ENCODE measurements around the gene GLO1.
"Not testable (repeated sequence)": the region's sequence is repeated elsewhere in the genome, so short reads cannot be mapped to it uniquely, and the experiment has no call there.

The GLO1 gene

DNA sequence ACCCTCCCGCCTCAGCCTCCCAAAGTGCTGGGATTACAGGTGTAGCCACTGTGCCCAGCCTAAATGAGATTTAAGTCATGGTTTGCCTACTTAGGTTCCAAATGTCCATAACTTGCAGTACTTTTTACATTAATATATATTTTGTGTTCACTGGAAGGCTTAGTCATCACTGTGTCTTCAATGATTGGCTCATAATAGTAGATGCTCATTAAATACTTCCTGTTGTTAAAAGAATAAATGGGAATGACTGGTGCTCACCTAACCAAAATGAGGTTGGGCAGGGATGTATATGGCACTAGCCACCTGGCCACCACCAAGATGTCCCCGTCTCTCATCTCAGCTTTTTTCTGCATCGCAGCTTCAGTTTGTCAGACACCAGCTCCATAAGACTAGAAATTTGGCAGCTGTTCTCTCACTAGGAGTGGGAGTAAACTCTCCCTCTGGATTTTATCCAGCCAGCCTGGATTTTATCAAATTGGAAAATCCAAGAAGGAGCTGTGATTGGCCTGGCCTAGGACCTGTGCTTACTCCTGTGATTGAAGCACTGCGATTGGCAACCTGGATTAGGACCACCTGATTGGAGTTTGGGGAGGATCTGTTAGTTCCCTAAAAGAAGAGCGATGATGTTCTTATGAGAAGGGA lies 1.1 kb upstream of the GLO1 start:
- no peak for DNase-seq

DNA sequence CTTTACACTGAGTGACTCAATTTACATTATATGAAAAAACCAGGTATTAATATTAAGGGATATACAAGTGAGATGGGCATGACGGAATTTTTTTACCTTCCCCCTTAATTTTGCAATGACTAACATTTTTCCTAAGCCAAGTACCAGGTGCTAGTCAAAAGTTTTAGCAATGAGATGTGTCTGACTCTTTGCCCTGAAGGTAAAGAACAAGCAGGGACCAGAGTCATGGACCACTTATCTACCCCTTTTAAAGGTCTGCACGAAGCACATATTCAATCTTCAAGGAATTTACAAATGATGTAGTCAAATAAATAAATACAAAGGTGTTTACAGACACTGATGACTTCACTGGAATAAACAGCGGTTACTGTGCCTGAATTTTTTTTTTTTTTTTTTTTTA lies 1.4 kb downstream of the GLO1 start:
- DNase-seq, result no peak

DNA sequence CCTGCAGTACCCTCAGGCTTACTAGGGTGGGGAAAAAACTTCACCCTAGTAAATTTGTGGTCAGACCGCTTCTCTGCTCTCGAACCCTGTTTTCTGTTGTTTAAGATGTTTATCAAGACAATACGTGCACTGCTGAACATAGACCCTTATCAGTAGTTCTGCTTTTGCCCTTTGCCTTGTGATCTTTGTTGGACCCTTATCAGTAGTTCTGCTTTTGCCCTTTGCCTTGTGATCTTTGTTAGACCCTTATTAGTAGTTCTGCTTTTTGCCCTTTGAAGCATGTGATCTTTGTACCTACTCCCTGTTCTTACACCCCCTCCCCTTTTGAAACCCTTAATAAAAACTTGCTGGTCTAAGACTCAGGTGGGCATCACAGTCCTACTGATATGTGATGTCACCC lies 3.2 kb downstream of the GLO1 start:
- not testable (repeated sequence) for DNase-seq

DNA sequence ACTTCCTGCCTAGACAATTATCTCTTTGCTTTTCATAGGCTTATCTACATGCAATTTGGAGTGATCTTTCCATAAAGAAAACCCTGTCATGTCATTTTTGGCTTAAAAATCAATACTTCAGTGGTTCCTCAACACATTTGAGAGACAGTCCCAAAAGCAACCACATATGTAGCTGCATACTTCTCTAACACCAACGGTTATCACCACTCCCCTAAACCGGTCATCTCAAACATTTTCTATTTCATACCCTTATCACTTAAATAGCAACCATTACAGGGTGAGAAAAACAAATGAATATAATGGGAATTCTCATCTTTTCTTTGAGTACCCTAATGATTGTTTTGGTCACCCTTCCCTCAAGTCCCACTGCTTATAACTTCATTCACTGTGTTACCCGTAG lies 5.1 kb downstream of the GLO1 start:
- DNase-seq, result no peak

DNA sequence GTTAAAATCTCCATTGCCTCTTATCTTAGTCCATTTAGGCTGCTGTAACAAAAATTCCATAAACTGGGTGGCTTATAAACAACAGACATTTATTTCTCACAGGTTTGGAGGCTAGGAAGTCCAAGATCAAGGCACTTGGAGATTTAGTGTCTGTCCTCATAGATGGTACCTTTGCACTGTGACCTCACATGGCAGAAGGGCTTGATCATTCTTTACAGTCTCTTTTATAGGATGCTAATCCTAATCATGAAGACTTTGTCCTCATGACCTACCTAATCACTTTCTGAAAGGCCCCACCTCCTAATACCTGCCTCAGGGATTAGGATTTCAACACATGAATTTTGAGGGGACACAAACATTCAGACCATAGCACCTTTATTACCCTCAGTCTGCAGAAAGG lies 6.6 kb downstream of the GLO1 start:
- no peak for DNase-seq

DNA sequence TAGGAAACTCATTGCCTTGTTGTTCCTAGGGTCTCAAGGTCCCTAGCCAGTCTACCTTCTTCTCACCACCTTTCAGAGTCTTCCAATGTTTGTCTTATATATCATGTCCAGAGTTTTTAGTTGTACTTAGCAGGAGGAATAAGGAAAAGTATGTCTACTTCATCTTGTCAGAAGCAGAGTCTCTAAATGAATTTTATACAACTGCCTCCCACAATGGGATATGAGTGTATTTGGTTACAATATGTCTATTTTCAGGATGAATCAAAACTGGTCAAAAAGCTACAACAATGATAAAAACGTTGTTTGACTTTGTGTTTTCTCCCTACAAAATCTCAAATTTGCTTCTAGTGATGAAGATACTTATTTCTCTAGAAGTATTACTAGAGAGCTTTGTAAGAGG lies 7.0 kb downstream of the GLO1 start:
- DNase-seq, result no peak

DNA sequence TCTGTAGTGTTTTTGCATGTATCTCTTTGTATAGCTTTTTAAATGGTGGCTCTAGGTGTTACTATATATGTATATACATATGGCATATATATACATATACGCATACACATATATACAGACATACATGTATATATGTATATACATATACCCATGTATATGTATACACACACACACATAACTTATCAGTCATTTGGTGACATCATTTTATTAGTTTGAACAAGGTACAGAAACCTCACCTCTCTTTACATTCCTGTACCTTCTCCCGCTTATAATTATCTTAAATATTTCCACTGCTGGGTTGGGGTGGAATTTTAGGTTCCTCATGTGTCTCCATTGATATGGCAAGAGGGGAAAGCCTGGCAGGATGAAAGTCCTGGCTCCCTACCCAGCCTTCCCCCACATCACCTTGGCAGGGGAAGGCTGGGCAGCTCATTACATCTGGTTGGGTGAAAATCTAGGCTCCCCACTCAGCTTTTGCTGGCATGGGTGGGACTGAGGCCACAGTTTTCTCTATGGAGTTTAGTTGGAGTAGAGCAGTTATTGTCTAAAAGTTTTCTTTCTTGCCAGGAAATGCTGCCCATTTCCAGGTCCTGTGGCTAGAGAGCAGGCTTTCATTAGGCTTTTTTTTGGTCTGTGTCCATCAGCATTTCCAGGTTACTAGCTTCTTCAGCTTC lies 7.6 kb downstream of the GLO1 start:
- no peak for DNase-seq

DNA sequence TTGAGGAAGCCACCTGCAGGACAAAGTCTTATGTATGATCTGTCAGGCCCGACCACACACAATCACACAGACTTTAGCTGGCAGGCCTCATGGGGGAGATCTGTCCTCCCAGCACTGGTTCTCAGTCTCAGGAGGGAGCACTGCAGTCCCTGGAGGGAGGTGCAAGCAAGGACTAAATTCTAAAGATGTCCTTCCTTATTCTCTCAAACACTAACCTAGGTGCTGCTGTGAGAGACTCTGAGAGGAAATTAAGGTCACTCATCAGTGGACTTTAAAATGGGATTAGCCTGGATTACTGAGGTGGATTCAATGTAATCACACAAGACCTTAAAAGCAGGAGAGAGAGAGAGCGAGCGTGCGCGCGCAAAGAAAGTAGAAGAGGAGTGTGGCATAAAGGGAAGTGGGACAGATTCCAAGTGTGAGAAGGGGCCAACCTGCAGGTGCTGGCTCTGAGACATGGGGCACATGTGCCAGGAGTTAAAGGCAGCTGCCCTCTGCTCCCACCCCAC lies 14.3 kb downstream of the GLO1 start:
- no peak for DNase-seq

DNA sequence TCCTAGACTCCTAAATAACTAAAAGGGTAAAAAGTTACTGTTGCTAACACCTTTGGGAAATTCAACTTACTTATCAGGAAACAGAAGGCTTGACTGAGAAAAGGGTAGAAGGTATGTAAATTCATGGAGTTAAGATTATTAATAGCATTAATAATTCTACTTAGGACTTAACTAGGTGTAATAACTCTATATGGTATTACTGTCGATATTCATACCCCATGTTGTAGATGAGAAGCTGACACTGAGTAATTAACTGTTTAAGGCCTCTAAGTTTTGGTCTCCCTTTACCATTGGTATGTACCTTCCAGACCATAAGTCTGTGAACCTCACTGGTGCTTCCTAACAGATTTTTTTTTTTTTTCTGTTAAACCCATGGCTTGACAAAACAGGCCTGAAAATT lies 15.4 kb downstream of the GLO1 start:
- DNase-seq, result no peak

DNA sequence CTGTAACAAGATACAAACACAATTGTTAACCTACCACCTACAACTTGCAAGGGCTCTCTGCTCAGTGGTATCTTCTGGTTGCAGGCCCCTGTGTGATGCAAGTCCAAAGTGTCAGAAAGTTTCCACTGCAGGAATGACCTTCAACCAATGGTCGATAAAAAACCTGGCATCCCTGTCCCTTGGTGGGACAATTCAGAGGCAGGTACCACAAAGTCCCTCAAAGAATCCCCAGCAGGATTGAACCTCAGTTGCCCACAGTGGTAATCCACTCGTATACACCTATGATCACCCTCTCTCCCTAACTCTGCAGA lies 15.9 kb downstream of the GLO1 start:
- no peak for DNase-seq

DNA sequence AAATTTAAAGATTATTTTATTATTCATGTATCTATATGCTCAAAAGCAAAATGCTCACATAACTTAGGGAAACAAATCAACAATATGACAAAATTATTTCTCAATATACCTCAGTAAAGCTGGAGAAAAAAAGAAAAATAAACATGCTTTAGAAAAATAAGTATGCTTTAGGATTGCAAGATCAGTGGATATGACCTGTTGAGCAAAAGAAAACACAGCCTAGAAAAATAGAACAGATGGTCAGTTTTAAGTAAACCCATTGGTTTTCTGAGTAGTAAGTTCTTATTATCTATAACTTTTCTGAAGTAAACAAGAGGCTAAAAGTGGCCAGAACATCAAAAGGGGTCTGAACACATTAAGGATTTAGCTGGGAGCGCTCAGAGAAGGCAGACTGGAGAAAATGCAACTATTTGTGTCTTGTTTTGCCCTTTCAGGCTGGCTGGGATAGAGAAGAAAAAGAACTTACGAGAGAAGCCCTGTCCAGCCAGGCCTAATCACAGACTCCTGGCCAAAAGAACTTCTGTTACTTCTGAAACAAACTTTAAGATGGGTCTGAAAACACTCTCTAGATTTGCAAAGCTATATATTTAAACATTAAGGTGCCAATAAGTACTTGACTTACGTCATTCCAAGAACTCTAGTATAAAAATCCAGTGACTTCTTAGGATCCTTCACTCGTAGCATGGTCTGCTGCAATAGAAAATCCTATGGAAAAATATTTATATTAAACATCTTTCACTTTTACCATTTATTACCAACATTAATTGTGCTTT lies 16.5 kb downstream of the GLO1 start:
- DNase-seq, result no peak

DNA sequence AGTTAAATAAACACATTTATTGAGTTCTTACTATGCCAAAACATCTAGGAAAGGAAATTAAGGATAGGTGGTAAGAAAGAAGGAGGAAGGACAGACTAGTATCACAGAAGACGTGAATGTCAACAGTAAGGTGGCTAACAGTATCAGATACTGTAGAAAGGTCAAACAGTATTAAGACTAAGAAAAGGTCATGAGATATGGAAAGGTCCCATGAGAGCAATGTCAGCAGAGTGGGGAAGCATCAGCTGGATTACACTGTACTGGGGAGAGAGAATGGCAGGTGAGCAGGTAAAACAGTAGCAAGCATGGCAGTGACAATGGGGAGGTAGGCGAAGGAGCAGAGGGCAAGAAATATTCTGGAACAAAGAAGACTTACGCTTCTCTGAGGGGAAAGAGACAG lies 18.0 kb downstream of the GLO1 start:
- no peak for DNase-seq

DNA sequence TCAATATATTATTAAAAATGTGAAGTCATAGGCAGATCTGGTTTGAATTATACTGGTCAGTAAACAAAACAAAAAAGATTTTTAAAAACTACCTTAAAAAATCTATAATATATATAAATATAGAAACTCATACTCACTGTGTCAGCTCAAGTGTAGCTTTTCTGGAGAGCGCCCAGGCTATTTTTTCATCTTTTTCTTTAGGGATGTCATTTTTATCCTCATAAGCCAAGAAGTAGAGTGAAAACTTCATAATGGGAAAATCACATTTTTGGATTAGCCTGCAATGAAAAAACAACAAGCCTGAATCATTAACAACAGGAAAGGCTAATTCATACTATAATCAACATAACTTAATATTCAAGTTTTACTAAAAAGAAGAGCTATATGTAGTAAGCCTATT lies 18.7 kb downstream of the GLO1 start:
- DNase-seq, result no peak

DNA sequence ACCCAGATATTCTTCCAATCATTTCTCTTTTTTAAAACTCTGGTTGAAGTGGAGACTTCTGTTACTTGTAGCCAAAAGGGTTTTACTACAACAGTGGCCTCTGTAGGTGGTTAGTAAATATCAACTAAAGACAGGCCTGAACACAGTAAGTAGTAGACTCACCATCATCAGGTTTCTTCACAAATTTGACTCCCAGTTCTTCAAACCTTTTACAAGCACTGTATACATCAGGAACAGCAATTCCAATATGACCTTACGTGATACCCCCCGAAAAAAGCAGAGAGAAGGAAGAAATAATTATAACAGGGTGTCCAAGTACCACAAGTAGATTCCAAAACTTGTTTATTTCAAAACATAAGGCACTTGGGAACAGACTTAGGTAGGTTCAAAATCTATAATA lies 21.1 kb downstream of the GLO1 start:
- DNase-seq, result no peak

DNA sequence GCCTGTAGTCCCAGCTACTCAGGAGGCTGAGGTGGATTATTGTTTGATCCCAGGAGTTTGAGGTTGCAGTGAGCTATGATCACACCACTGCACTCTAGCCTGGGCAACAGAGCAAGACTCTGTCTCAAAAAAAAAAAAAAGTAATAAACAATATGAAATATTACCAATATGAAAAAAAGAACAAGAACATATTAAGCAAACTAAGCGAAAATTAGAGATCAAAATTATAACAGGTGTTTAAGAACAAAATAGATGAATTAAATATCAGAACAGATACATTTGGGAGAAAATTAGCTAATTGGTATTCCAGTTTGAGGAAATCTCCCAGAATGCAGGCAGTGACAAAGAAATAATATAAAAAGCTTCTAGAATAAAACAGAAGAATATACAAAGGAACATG lies 23.3 kb downstream of the GLO1 start:
- no peak for DNase-seq

DNA sequence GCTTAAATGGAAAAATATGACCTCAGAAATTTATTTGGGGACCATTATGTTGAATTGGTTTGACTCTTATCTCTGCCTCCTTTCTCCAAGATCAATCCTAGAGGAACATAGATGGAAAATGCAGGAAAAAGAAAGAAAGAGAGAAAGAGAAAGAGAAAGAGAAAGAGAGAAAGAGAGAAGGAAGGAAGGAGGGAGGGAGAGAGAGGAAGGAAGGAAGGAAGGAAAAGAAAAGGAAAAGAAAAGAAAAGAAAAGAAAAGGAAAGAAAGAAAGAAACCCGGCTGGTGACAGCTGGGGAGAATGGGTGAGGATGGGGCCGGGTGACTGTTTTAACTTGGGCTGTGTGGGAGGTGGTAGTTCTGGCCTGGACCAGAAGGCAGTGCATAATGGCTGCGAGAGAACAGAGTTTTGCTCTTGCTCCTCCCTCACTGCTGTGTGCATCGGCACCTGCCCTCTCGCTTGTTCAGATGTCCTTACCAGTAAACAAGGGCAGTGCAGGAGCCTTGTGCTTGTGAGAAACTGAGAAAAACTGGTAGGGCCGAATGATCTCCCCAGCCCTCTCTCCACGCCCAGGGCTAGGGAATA lies 24.7 kb downstream of the GLO1 start:
- no peak for DNase-seq

DNA sequence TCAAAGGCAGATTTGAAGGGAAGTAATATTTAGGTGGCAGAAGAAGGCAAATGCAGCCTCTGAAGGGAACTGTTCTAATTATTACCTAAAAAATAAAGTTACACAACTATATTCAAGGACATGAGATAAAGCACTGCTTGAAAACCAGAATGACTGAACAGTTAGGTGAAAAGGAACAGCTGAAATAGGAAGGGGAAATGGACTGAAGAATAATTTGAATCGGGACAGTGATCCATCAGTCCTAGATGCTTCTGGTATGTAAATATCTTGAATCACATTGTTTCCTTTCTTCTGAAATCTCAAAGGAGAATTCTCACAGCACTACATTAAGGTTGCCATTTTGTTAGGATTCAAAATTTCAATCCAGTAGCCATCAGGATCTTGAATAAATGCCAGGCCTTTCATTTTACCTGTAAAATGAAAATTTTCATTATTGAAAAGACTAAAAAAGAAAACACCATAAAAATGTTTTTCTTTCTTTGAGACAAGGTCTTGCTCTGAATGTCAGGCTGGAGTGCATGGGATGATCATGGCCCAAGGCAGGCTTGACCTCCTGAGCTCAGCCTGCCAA lies 25.9 kb downstream of the GLO1 start:
- no peak for DNase-seq

DNA sequence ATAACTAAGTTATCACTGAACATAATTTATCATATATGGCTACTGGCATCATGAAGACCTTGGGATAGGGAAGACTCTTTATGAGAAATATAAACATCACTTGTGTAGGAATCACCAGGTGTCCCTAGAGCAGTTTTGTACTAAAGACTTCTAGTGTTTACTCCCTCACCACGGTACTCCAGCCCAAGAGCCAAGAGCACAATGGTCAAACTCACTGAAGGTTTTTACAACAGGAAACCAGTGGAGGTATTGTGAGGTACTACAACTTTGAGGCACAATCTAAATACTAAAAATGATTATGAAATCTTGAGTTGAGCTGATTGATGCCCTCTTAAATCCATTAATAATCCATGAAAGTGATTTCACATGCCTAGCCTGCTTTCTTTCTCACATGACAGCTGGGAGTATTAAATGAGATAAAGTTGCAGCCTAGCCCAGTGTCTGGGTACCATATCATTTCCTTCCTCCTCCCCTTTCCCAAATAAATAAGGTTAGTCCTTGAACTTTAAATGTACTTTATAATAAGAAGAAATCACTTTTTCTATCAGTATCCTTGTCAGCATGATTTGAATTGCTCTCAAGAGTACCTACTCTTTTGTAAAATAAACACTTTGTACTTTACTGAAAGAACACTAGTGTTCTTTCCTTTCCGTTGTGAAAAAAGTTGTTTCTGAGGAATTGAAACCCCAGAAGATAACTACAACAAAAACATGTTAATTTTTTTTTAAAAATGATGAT lies 26.5 kb downstream of the GLO1 start:
- DNase-seq, result no peak

DNA sequence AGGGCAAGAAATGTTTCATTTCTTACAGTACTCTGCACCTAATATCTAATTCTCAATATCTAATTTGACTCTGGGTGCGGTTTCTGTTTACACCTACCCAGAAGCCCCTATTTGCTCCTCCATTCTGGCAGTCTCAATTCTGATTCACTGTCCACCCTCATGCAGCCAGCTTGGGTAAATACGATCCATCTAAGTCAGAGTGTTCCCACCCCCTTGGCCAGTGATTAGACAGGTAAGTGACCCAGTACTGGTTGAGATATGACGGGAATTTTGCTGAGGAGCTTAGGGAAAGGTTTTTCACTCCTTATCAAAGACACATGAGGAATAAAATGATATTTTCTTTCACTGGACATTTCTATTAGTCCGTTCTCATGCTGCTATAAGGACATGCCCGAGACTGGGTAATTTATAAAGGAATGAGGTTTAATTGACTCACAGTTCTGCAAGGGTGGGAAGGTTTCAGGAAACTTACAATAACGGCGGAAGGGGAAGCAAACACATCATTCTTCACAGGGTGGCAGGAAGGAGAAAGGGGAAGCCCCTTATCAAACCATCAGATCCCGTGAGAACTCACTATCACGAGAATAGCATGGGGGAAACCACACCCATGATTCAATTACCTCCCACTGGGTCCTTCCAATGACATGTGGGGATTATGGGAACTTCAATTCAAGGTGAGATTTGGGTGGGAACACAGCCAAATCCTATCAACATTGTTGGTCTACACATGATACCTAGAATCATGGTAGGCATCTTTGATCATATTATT lies 29.4 kb downstream of the GLO1 start:
- DNase-seq, result peak; percentile 67

DNA sequence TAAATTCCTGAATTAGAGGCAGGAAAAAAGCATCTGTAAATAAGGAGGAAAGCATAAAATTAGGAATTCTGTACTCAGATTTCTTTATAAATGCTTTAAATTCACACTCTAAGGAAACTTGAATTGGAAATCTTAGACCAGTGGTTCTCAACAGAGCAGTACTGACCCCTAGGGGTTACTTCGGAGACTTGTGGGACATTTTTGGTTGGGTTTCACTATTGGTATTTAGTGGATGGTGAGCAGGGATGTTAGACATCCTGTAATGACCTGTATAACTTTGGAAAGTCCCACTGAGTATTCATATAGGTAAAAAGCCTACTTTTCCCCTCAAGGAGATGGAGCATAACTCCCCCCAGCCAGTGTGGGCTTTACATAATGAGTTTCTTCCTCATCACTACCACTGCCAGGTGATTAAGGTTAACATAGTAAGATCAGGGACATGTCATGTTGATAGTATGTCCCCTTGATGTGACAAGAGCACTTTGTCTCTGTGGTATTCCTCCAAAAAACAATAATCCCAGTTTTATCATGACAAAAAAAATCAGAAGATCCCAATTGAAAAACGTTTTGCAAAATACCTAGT lies 31.0 kb downstream of the GLO1 start:
- peak; percentile 74 for DNase-seq

DNA sequence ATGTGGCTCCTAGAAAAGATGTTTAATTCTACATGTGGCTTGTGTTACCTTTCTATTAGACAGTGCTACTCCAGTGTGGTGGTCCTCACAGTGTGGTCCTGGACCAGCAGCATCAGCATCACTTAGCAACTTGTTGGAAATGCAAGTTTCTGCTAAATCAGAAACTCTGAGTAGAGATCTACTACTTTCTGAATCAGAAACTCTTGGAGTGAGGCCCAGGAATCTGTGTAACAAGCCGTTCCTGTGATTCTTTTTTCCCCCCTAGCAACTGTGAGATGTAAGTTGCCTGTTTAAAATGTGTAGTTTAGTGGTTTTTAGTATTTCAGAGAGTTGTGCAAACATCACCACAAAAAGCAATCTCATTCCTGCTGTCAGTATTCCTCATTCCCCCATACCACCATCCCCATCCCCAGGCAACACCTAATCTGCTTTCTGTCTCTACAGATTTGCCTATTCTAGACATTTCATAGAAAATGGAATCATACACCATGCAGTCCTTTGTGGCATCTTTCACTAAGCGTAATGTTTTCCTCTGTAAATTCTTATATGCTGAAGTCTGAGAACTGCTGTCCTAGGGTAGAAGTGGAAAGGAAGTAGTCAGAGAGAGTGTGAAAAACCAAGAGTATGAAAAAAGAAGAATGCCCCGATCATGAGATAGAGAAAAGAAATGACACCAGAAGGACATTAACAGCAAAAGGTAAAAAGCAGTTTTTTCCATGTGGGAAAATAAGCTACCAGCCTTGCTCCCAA lies 44.4 kb downstream of the GLO1 start:
- DNase-seq, result no peak
